GM12878 (cell line): ENCODE measurements around the gene APBB3. TPM values are rescaled to one million over a fixed set of nuclear protein-coding genes. Genes with fewer than 3 reads are reported as not detected.

Experiments used
- ATAC-seq: fragments of 200-7000 bp; cut with Tn5 transposase; 3 replicates; pipeline ENCODE4 v1.9.1; 2020; ENCODE audit warnings: mild to moderate bottlenecking, moderate library complexity
- BruUV-seq: library from RNA; stranded (reverse); fragments of 400-500 nt; replicated peaks from 2 replicates; lab custom pipeline; 2021; lab: Mats Ljungman, UMichigan
- CTCF ChIA-PET: fragments of 300-600 bp; sonication (Branson Sonifier 250); formaldehyde crosslinking; extraction: SDS; loops from one replicate; lab custom pipeline; 2021; ENCODE audit warnings: inconsistent platforms; lab: Yijun Ruan, JAX
- POLR2A ChIA-PET: fragments of 350-600 bp; formaldehyde crosslinking; extraction: SDS; loops from one replicate; lab custom pipeline; 2021; ENCODE audit warnings: inconsistent platforms; lab: Charles Lee
- RAD21 ChIA-PET: fragments of 300-600 bp; sonication (Branson Sonifier 250); formaldehyde crosslinking; loops from one replicate; lab custom pipeline; 2023; ENCODE audit warnings: antibody characterized with exemption; ENCODE audit not compliant: unreplicated experiment; lab: Charles Lee
- SMC1A ChIA-PET: fragments of 300-600 bp; sonication (Branson Sonifier 250); formaldehyde crosslinking; loops from one replicate; lab custom pipeline; 2023; ENCODE audit not compliant: unreplicated experiment, uncharacterized antibody; lab: Charles Lee
- DNase-seq: peaks from one replicate; pipeline ENCODE4 v3.0.0-alpha.2; 2011; ENCODE audit warnings: low read depth, low spot score
- FAIRE-seq: peaks from 3 replicates; lab custom pipeline; 2011; peaks lifted over from hg19 to GRCh38; lab: Jason Lieb, UNC
- H2AFZ ChIP-seq: 2 replicates; pipeline ENCODE4 v1.6.0; 2011; ENCODE audit warnings: low read depth, low read length, control low read depth; ENCODE audit not compliant: control insufficient read depth
- H3K27ac ChIP-seq: 2 replicates; pipeline ENCODE4 v1.5.1; 2011; ENCODE audit warnings: control low read depth; ENCODE audit not compliant: control insufficient read depth, insufficient read depth
- H3K27me3 ChIP-seq, 2 experiments: replicated peaks in 1 of 2; 2 replicates each; pipeline versions ENCODE4 v1.6.0 to v1.6.1; 2011; ENCODE audit warnings: low read length in 1 of 2; ENCODE audit not compliant: control insufficient read depth in 2 of 2, insufficient read depth in 2 of 2
- H3K36me3 ChIP-seq, 2 experiments: 2 replicates each; pipeline ENCODE4 v1.5.1; 2011; ENCODE audit warnings: low read length in 1 of 2; ENCODE audit not compliant: control insufficient read depth in 2 of 2, insufficient read depth in 2 of 2
- H3K4me1 ChIP-seq: 2 replicates; pipeline ENCODE4 v1.6.1; 2011; ENCODE audit warnings: mild to moderate bottlenecking, low read length, moderate library complexity, mixed read lengths; ENCODE audit not compliant: control insufficient read depth, insufficient read depth
- H3K4me2 ChIP-seq: 2 replicates; pipeline ENCODE4 v1.6.0; 2011; ENCODE audit warnings: control low read depth; ENCODE audit not compliant: control insufficient read depth, insufficient read depth
- H3K4me3 ChIP-seq: fragments of 200-600 bp; sonication (generic); 2 replicates; pipeline ENCODE4 v1.5.1; 2016
- H3K79me2 ChIP-seq: 2 replicates; pipeline ENCODE4 v1.6.0; 2011; ENCODE audit warnings: low read length; ENCODE audit not compliant: control insufficient read depth, insufficient read depth
- H3K9ac ChIP-seq: 2 replicates; pipeline ENCODE4 v1.8.0; 2011; ENCODE audit warnings: low read length, control low read depth, mixed read lengths; ENCODE audit not compliant: control insufficient read depth, insufficient read depth
- H3K9me3 ChIP-seq: replicated peaks from 3 replicates; pipeline ENCODE4 v1.5.1; 2011; ENCODE audit warnings: mild to moderate bottlenecking, low read length; ENCODE audit not compliant: control insufficient read depth, insufficient read depth
- H4K20me1 ChIP-seq: 2 replicates; pipeline ENCODE4 v1.6.0; 2011; ENCODE audit not compliant: control insufficient read depth, insufficient read depth
- BMI1 ChIP-seq: fragments of 450-650 bp; IDR thresholded peaks from 2 replicates; pipeline ENCODE4 v1.6.1; 2016; ENCODE audit warnings: mild to moderate bottlenecking, moderate library complexity, borderline replicate concordance
- FOS ChIP-seq: IDR thresholded peaks from 3 replicates; pipeline ENCODE4 v1.6.1; 2011; ENCODE audit warnings: borderline replicate concordance; ENCODE audit not compliant: insufficient read length; ENCODE audit errors: extremely low read depth
- MTA3 ChIP-seq: IDR thresholded peaks from 2 replicates; pipeline ENCODE4 v1.6.1; 2012; ENCODE audit warnings: low read length, inconsistent platforms, borderline replicate concordance
- POLR2A ChIP-seq: IDR thresholded peaks from 2 replicates; pipeline ENCODE4 v1.6.1; 2011; ENCODE audit warnings: low read depth, mild to moderate bottlenecking, low read length
- POLR2AphosphoS2 ChIP-seq: IDR thresholded peaks from 2 replicates; pipeline ENCODE4 v1.6.1; 2011; ENCODE audit warnings: low read depth, mild to moderate bottlenecking, low read length, improper control_type of control experiment, moderate library complexity
- POLR2AphosphoS5 ChIP-seq: IDR thresholded peaks from 2 replicates; pipeline ENCODE4 v1.6.1; 2011; ENCODE audit warnings: mild to moderate bottlenecking, low read length, inconsistent platforms
- RBBP5 ChIP-seq: fragments of 200-600 bp; sonication (generic); conservative IDR thresholded peaks from 2 replicates; pipeline ENCODE4 v1.6.1; 2016
- SIN3A ChIP-seq: IDR thresholded peaks from 2 replicates; pipeline ENCODE4 v1.6.1; 2012; ENCODE audit warnings: low read depth, low read length, improper control_type of control experiment
- SMARCA5 ChIP-seq: fragments of 450-650 bp; IDR thresholded peaks from 2 replicates; pipeline ENCODE4 v1.6.1; 2017; ENCODE audit warnings: mild to moderate bottlenecking
- WGBS: methylation state at CpG from one replicate; pipeline ENCODE4 v1.1.6; 2016; ENCODE audit warnings: low lambda C conversion rate; ENCODE audit not compliant: insufficient replicate concordance, insufficient coverage; ENCODE audit errors: missing lambda C conversion rate; 5-methylcytosine and 5-hydroxymethylcytosine counted together
- in situ Hi-C: fragments of 300-500 bp; cut with MboI; formaldehyde crosslinking; loops from 9 replicates; pipeline ENCODE4 v1.14.3; 2018; ENCODE audit warnings: mixed read lengths
- intact Hi-C: fragments of 100-400 bp; cut with micrococcal nuclease; formaldehyde crosslinking; loops from one replicate; pipeline ENCODE4 v1.14.2; 2022; ENCODE audit not compliant: unreplicated experiment
- polyA plus RNA-seq, 11 experiments: library from polyadenylated mRNA; depleted of rRNA in 4 of 11; unstranded in 6 of 11; stranded (reverse) in 5 of 11; fragments of >200 nt; fragmentation: Nextera tagmentation in 4 of 11; fragmentation: Illumina TruSeq in 1 of 11; extraction: Ambion mirVana in 4 of 11; extraction: Trizol in 1 of 11; gene quantifications; 1 replicate in 1 of 11; 2 replicates in 10 of 11; pipeline versions ENCODE4 v1.2.1 to v1.2.3, GENCODE V29; 2011 to 2016; ENCODE audit warnings: inconsistent platforms in 2 of 11, missing spikeins in 2 of 11, low read depth in 1 of 11
- total RNA-seq, 4 experiments: library from RNA; depleted of rRNA in 3 of 4; stranded (reverse); fragments of >200 nt in 3 of 4; fragmentation: Illumina TruSeq in 1 of 4; extraction: Trizol in 1 of 4; gene quantifications; 2 replicates each; pipeline versions ENCODE4 v1.2.1 to v1.2.3, GENCODE V29; 2013 to 2021
- TF ChIP-seq, protein P1 (sequence below): fragments of 450-650 bp; formaldehyde crosslinking; IDR thresholded peaks from 2 replicates; pipeline ENCODE4 v1.4.0; 2020; ENCODE audit warnings: mild to moderate bottlenecking, moderate library complexity

APBB3 gene
- total and polyA plus RNA-seq, 10 of the 15 experiments (the other 5 are each of a cell fraction or from before 2014, with no cell fraction given): 0.35 to 33.3 (median 14.3) TPM

DNA sequence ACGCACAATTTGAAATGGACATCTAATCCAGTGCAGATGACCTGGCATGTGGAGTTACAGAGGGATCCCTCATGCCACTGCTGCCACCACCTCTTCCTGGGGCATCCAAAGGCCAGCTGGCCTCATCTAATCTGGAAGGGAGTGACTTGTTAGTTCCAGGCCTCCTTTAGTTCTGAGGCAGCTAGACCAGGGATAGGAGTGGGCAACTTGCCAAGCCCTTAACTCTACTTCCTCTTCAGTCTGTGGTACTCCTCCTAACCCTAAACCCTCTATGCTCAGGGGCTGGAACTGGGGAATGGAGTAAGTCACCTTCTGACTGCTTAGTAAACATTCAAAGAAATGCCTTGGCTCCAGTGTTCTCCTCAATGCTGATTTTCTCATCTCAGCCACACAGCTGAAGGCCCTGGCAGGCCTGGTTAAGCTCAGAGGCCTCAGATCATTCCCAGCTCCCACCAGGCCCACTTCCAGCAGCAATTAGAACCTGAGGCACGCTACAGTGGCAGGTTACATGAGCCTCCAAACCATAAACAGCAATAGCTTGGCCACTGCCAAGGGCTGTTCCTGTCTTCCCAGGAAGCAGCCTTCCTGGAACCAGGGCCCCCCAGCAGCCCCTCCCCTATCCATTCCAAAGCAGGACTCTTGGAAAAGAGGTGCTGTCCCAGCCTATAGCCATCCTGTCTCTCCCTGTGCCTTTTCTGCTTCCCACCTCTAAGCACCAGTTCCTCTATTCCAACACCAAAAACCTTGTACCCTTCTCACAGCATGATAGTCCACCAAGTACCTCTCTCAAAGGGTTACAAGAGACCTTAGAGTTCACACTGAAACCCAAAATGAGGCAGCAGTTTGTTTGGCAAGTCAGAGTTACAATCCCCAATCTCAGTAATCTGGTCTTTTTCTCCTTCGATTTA, 14.9 kb downstream of the APBB3 start:
- no peaks in the 10 kb centered on the region for H3K9me3 ChIP-seq
- H3K36me3 ChIP-seq: peaks cover 18 to 32% of the 10 kb centered on the region in 2 experiments
- FAIRE-seq: no peak
- intact Hi-C loops: loop anchor here (5.0 kb wide), 1 partner anchor 147 kb away; the partner anchor contains the start of gene ANKHD1
- 100% methylated on average over 3 of the region's 3 CpGs for WGBS
- TF ChIP-seq POLR2AphosphoS5 (peak; percentile 61; the same call in 1 of the 2 replicates), FOS (no peak), POLR2A (peak; percentile 39; the same call in 1 of the 2 replicates), MTA3 (peak; percentile 33; the same call in 1 of the 2 replicates)
- TF ChIP-seq, all 136 proteins: peak for 3
- in situ Hi-C loops: no loop called here
- SMC1A ChIA-PET: interaction anchor here (2.3 kb wide), 1 partner anchor 170 kb away, joined by 7 read pairs; no protein-coding TSS in a partner anchor
- ATAC-seq: no peak
- Histone ChIP-seq H3K79me2 (peaks cover 20% of the 10 kb centered on the region), H3K4me2 (no peak overlapping the region), H3K27me3 (no peaks in the 10 kb centered on the region), H2AFZ (no peak overlapping the region), H3K4me3 (no peak overlapping the region), H4K20me1 (no peaks in the 10 kb centered on the region), H3K4me1 (peaks cover 30% of the 10 kb centered on the region), H3K27ac (0 out of 2 replicates have a peak overlapping the region, but pooled peaks have one; percentile 6), H3K9ac (no peak overlapping the region)
- no peak for DNase-seq
- POLR2A ChIA-PET: interaction anchor here (1.9 to 2.9 kb wide), 2 partner anchors 8 to 21 kb away, joined by 4 to 23 read pairs; partner anchors contain the start of gene SRA1
- CTCF ChIA-PET: no interaction called here
- BruUV-seq: no TSS peak
- RAD21 ChIA-PET: no interaction called here

DNA sequence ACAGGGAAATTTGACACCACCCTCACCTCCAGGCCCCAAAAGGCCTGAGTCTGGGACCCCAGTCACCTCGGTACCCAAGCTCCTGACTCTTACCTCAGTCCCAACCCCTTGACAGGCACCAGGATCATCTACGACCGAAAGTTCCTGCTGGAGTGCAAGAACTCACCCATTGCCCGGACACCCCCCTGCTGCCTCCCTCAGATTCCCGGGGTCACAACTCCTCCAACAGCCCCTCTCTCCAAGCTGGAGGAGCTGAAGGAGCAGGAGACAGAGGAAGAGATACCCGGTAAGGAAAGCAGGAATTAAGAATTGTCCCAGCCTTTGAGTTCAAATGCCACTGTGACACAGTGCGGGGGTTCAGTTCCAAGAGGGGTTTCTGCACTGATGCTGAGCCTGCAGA, 15.6 kb downstream of the APBB3 start:
- WGBS: 98% methylated on average over 7 of the region's 7 CpGs
- in situ Hi-C loops: no loop called here
- FAIRE-seq (no peak), ATAC-seq (no peak), DNase-seq (no peak)
- POLR2A ChIA-PET: interaction anchor here (0.7 to 3.0 kb wide), 7 partner anchors 8 to 148 kb away, joined by 3 to 23 read pairs (median 6); partner anchors contain the start of genes ANKHD1, APBB3 and SRA1
- Histone ChIP-seq H3K4me3 (no peak overlapping the region), H4K20me1 (no peaks in the 10 kb centered on the region), H3K36me3 (peaks cover 18 to 32% of the 10 kb centered on the region in 2 experiments), H3K27ac (no peak overlapping the region), H3K9ac (no peak overlapping the region; the same call in 1 of the 2 replicates), H3K79me2 (peaks cover 13% of the 10 kb centered on the region), H3K4me2 (no peak overlapping the region), H2AFZ (no peak overlapping the region), H3K9me3 (no peaks in the 10 kb centered on the region), H3K4me1 (peaks cover 23% of the 10 kb centered on the region), H3K27me3 (no peaks in the 10 kb centered on the region)
- intact Hi-C loops: no loop called here
- RAD21 ChIA-PET: no interaction called here
- CTCF ChIA-PET: interaction anchor here (1.0 to 2.4 kb wide), 6 partner anchors 9 to 152 kb away, joined by 3 to 9 read pairs (median 7); partner anchors contain the start of genes SRA1, TMCO6 and ZMAT2
- no TSS peak for BruUV-seq
- SMC1A ChIA-PET: interaction anchor here (0.8 to 2.3 kb wide), 7 partner anchors 10 to 171 kb away, joined by 3 to 9 read pairs (median 6); no protein-coding TSS in a partner anchor
- TF ChIP-seq BMI1 (no peak), POLR2AphosphoS2 (0 out of 2 replicates have a peak, but pooled peaks have one; percentile 53), SIN3A (no peak), RBBP5 (no peak), SMARCA5 (no peak)
- TF ChIP-seq, protein P1, sequence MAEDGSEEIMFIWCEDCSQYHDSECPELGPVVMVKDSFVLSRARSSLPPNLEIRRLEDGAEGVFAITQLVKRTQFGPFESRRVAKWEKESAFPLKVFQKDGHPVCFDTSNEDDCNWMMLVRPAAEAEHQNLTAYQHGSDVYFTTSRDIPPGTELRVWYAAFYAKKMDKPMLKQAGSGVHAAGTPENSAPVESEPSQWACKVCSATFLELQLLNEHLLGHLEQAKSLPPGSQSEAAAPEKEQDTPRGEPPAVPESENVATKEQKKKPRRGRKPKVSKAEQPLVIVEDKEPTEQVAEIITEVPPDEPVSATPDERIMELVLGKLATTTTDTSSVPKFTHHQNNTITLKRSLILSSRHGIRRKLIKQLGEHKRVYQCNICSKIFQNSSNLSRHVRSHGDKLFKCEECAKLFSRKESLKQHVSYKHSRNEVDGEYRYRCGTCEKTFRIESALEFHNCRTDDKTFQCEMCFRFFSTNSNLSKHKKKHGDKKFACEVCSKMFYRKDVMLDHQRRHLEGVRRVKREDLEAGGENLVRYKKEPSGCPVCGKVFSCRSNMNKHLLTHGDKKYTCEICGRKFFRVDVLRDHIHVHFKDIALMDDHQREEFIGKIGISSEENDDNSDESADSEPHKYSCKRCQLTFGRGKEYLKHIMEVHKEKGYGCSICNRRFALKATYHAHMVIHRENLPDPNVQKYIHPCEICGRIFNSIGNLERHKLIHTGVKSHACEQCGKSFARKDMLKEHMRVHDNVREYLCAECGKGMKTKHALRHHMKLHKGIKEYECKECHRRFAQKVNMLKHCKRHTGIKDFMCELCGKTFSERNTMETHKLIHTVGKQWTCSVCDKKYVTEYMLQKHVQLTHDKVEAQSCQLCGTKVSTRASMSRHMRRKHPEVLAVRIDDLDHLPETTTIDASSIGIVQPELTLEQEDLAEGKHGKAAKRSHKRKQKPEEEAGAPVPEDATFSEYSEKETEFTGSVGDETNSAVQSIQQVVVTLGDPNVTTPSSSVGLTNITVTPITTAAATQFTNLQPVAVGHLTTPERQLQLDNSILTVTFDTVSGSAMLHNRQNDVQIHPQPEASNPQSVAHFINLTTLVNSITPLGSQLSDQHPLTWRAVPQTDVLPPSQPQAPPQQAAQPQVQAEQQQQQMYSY (CRISPR knock-in tag): no peak
